Cerebellar nuclear complex (tissue), 1 donor: ENCODE data around the gene PLA2G15.

ENCODE experiments used
- DNase-seq, 2 experiments: peaks; one replicate each; lab custom pipeline; 2025; lab: John Stamatoyannopoulos, UW

Gene PLA2G15, protein sequence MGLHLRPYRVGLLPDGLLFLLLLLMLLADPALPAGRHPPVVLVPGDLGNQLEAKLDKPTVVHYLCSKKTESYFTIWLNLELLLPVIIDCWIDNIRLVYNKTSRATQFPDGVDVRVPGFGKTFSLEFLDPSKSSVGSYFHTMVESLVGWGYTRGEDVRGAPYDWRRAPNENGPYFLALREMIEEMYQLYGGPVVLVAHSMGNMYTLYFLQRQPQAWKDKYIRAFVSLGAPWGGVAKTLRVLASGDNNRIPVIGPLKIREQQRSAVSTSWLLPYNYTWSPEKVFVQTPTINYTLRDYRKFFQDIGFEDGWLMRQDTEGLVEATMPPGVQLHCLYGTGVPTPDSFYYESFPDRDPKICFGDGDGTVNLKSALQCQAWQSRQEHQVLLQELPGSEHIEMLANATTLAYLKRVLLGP

DNA sequence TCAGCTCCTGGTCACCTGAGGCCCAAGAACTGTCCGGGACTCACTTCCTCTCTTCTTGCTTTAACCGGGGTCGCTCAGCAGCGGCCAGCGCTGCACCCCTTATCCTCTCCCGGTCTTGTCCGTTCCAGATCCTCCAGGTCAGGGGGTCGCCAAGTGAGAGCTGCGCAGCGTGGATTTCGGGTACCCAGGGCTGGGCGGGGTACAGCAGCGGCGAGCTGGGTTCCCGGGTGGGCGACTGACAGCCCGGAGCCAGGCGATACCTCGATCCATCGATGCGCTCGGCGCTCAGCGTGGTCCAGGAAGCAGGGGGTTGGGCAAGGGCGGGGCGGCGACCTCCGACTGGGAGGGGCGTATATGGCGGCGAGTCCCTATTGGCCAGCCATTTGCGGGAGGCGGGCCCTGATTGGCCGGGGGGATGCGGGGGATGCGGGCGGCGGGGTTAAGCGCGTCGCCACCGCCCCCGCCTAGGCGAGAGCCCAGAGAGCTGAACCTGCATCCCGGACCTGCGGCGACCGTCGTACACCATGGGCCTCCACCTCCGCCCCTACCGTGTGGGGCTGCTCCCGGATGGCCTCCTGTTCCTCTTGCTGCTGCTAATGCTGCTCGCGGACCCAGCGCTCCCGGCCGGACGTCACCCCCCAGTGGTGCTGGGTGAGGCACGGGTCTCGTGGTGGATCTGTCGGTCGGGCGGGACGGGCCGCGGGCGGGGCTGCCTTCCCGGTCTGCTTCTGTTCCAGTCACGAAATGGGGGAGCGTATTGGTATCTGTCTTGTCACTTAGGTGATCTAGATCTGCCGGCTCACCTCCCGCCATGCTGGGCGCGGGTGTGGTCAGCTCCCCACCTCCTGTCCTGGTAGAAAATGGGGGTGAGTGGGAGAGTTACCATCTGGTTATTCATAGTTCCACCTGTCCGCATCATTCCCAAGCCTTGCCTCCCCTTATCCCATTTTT, at the start of gene PLA2G15:
TSS of gene PLA2G15 (plus strand) at position 471 of the 951 bp plus-strand sequence. CDS start at position 525, 54 bp downstream.
- peak in 1 of 2 experiments; percentile 71 for DNase-seq

DNA sequence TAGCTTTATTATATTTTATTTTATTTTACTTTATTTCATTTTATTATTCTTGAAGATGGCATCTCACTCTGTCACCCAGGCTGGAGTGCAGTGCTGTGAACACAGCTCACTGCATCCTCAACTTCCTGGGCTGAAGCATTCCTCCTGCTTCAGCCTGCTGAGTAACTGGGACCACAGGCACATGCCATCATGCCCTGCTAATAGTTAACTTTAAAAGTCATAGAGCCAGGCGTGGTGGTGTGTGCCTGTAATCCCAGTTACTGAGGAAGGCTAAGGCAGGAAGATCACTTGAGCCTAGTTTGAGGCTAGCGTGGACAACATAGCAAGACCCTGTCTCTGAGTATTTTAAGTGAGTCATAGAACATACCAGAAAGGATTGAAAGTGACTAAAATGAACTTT, 47.9 kb upstream of the PLA2G15 start:
- no peak for DNase-seq

DNA sequence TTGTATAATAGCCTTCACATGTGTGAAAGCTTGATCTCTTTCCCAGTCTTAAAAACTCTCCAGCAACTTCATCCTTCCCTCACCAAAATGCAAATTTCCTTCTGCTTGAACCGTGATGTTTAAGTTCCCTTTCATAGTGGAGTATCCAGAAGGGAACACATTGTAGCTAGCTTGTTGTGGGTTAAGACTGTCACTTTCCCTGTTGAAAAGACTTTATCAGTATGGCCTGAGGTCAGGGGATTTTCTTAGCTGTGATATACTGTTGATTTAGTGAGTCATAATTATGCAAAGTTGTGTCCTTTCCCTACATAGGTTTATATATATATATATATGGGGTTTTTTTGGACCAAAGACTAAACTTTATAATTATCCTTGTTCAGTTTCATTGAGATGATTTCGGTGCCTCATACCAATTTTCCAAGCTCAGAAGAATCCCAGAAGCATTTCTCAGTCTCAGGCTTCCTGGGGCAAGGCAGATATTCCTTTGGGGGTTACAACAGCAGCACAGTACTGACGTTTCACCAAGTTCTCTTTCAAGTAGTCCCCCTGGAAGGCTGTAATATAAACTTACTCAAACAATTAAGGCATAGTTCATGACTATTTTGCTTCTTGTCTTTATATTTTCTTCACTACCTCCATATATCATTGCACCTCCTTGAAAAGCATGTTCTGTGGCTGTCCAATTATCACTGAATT, 44.9 kb upstream of the PLA2G15 start:
- no peak for DNase-seq

DNA sequence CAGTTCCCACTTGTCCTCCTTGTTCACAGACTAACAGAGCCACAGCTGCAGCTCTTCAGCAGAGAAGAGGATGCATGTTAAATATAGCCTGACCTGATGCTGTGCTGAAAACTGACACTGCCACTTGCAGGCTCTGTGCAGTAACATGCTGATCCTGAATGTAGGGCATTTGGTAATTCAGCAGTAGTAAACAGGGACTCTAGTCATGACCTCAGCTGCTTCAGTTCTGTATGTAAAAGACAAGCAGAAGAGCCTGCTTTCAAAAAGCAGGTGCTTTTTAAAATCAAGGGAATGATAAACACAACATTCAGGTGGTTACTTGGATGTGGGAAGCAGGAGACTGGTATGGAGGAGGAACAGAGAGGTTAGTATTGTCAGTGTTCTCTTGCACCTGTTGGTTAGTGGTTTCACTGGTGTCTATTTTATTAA, 43.1 kb upstream of the PLA2G15 start:
- DNase-seq: peak; percentile 58 to 59

DNA sequence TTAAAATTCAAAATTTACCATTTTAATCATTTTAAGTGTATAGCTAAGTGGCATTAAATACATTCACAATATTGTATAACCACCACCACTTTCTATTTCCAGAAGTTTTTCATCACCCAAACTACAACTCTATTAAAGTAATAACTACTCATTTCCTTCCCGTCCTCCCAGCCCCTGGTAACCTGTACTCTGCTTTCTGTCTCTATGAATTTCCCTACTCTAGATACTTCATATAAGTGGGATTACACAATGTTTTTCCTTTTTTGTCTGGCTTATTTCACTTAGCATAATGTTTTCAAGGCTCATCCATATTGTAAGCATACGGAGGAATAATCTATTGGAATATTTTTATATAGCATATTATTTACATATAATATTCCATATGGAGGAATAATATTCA, 38.9 kb upstream of the PLA2G15 start:
- no peak for DNase-seq

DNA sequence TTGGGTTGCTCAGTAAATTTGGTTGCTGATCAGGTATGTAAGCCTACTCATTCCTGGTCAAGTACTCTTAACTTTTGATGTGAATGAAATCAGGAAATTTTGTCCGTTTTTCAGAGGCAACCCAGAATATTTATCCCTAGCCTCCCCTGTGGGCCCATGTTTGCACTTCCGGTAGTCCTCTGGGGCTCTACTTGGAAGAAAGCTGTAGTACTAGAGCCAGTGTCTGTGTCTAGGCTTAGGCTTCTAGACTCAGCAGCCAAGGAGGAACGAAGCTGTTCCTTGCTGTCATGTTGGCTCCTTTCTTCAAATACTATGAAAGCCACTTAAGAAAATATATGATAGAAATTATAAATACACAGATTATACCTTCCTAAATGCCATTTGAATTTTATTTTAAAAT, 30.4 kb upstream of the PLA2G15 start:
- no peak for DNase-seq

DNA sequence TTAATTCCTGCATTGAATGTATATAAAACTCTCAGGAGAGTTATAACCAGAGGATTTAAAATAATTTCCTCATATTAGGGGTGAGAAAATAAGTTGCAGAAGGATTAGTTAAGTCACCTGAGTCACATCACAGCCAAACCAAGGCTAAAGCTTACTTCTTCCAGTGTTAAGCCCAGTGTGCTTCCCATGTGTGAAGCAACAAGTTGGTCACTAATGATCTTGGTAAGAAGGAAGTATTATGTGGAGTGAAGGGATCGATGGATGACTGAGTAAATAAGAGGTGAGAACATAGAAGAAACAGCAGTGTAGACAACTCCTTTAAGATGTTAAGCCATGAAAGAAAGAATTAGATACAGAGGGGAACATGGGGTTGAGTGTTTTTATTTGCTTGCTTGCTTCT, 29.9 kb upstream of the PLA2G15 start:
- DNase-seq: no peak

DNA sequence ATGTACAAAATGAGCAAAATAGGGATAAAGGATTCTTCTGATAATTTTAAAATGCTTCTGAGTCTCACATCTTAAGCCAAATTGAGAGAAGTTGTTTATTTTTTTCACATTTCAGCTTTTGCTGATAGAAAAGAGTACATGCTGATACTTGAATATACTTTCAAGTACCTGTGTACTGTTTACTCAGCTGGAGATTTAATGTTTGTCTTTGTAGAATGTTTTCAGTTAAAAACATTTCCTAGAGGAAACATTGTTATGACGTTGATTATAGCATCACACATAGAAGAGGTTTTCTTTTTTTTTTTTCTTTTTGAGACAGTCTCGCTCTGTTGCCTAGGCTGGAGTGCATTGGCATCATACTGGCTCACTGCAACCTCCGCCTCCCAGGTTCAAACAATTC, 28.9 kb upstream of the PLA2G15 start:
- DNase-seq: no peak

DNA sequence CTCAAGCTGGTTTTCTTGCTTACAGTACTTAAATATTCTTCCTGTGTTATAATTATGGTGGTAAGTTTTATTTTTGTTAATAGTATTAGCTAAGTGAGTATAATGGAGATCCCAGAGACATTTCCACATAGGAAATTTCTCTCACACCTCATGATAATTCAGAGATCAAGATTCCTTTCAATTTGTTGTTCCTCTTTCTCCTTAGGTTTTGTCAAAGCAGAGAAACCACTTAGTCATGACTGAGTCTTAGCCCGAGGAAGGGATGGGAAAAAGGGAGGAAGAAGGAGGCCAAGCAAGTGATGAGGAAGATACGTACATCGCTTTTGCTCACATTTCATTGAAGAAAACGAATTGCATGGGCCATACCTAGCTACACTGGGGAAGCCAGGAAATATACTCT, 27.7 kb upstream of the PLA2G15 start:
- DNase-seq: no peak

DNA sequence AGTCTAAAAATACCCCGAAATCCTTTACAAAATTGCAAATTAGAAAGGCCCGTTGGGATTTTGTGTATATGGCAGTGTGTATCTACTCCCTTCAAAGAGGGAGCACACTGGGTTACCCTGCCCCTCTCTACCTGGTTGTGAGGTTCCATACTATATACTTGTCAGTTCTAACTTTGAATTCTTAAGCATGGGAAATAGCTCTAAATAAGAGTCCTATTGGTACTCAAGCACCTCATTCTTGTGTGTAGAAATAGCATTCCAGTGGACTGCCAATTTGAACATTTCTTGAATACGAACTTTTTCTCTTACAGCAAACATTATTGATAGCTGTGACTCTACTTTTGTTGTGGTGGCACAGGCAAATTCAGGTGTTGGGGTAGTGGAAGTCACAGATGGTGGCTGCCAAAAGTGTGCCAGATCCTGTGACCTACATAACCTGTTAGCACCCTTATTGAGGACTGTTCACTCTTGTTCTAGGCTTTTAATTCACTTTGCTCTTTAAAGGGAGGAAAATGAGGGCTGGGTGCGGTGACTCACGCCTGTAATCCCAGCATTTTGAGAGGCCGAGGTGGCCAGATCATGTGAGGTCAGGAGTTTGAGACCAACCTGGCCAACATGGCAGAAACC, 25.3 kb upstream of the PLA2G15 start:
- no peak for DNase-seq

DNA sequence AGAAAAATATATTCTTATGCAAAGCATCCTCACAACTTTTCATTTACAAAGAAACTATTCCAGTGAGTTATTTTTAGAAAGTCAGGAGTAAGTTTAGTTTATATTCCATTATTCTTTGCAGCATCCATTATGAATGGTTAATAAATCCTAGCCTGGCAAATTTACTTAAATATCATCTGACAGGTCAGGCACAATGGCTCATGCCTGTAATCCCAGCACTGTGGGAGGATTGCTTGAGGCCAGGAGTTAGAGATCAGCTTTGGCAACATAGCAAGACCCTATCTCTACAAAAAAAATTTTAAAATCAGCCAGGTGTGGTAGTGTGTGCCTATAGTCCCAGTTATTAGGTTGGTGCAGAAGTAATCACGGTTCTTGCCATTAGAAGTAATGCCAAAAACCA, 22.1 kb upstream of the PLA2G15 start:
- DNase-seq: no peak

DNA sequence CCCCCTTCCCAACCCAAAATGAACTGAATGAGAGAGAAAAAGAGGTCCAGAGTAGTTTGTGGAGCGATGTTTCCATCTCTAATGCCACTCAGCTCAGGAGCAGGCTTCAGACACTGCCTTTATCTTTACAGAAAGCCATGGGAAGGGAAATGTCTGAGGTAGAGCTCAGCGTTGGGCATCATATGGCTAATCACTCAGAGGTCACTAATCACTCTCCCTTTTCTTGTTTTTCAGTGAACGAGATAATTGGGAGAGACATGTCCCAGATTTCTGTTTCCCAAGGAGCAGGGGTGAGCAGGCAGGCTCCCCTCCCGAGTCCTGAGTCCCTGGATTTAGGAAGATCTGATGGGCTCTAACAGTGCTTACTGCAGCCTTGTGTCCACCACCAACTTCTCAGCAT, 19.1 kb upstream of the PLA2G15 start:
- no peak for DNase-seq

DNA sequence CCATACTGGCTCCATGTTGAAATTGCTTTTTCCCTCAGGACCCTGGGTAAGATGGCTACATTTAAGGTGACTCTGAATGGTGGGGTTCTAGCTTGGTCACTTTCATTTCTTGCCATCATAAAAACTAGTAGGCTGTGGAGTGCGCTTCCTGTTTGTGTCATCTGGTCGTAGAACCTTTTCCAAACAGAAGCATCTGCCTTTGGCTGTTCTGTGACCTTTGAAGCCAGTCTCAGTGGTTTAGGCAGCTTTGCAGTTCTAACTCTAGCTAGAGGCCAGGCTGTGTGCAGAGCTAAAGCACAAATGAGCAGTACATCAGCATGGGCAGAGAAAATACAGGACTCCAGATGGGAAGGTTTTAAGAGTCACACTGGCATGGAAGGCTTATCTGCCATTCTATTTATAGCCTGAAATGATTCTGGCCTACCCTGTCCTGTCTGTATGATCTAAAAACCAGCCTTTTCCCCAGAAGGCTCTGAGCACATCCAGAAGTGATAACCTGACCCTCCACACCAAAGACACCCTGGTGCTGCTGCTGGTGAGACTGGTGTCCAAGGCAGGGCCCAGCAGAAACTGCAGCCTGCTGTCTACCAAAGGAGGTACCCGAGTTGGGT, 17.9 kb upstream of the PLA2G15 start:
- no peak for DNase-seq

DNA sequence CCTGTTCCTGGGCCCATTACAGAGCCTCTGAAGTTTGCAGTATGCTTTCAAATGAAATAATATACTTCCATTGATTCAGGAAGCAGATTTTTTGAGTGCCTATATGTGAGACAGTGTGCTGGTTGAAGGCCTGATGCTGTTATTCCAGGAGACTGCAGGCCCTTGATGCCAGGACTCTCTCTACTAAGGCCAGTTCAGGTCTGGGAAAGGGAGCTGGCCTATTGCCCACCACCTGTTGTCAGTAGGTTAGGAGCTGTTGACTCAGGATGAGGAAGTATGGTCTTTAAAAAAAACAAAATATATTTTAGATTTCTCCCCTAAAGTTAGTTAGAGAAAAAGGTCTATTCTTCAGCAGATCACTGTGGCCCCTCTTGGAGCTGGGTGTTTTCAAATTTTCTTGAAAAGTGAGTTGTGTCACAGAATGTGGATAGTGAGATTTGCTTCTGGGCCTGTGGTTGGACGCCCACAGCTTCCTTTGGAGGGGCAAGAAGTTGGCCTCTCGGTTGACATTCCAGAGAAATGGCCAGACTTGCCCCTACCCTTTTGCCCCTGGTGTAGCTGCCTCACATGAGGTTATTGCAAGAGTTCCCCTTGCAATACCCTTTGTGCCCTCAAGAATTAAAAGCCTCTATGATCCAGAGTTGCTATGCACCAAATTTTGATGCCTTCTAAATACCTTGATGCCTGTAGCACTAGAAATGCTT, 17.2 kb upstream of the PLA2G15 start:
- DNase-seq: no peak

DNA sequence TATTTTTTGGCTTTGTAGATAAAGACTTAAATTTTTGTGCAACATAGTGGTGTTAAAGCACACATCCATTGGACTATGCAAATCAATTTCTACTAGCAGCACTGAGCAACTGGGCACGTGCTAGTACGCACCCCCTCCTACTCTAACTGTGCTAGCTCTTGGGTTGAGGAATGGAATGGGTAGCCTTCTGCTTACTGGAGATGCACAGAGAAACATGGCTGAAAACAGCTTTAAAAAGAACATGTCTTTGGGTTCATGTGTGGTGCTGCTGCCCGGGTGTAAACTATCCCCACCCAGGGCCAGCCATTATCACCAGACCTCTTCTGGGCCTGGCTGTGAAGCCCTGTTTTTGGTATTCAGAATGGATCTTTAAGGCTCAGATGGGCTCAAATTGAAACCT, 16.5 kb upstream of the PLA2G15 start:
- DNase-seq: no peak

DNA sequence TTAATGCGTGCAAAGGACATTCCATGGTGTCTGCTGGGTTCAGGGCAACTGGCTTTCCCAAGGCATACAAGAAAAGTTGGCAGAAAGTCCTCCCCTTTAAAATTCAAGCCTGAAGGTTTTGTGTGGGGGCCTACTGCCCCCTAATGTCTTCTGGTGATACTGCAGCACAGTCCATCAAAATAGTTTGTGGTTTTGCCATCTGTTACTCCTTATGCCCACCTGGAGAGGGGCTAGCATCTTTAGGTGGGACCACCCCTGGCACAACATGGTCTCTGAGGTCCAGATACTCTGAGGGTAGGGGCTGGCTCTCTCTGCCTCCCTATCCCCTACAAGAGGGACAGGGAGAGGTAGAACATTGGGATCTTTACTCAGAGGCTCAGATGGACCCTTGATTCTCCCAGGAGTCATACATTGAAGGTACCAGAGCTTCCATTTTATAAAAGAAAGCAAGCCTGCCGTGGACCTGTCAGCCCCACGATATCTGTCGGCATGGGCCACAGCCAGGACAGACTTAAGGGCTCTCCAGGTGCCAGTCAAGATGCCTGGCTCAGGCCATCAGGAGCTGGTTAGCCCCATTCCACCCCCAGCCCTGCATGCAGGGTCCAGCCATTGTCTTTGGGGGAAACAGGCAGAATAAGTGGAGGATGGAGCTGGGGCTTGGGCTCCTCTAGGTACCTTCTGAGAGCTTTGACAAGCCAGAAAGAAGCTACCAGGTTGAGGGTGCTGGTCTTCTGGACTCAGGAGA, 15.6 kb upstream of the PLA2G15 start:
- DNase-seq: peak in 1 of 2 experiments; percentile 47

DNA sequence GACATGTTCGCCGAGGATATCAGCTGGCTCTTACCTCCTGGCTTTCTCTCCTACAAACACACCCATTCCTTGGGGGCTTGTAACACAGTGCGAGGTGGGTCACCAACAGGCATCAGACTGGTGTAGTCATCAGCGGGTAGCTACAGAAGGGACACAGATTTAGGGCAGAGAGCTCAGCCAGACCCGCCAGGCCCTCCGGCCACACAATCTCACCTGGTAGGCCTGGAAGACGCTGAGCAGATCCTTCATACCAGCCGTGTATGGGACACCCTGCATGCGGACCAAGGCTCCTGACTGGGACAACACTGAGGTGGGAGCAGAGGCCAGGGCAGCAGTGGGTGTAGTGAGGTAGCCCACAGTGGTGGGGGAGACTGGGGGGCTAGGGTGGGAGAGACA, 15.0 kb upstream of the PLA2G15 start:
- no peak for DNase-seq

DNA sequence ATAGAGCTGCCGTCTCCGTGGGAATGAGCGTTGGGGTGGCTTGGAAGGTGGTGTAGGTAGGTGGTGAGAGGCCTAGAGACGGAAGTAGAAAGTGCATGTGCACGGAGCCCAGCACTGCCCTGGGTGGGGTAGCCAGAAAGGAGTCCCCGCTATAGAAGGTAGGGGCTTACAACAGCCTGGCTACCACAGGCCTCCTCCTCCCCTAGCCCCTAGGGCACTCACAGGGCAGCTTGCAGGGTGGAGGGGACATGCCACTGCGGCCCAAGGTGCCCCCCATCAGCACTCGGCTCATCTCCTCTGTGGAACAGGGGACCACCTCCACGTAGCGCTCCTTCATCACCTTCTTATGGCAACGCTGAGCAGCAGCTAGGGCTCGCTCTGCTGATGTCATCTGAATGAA, 14.2 kb upstream of the PLA2G15 start:
- DNase-seq: no peak

DNA sequence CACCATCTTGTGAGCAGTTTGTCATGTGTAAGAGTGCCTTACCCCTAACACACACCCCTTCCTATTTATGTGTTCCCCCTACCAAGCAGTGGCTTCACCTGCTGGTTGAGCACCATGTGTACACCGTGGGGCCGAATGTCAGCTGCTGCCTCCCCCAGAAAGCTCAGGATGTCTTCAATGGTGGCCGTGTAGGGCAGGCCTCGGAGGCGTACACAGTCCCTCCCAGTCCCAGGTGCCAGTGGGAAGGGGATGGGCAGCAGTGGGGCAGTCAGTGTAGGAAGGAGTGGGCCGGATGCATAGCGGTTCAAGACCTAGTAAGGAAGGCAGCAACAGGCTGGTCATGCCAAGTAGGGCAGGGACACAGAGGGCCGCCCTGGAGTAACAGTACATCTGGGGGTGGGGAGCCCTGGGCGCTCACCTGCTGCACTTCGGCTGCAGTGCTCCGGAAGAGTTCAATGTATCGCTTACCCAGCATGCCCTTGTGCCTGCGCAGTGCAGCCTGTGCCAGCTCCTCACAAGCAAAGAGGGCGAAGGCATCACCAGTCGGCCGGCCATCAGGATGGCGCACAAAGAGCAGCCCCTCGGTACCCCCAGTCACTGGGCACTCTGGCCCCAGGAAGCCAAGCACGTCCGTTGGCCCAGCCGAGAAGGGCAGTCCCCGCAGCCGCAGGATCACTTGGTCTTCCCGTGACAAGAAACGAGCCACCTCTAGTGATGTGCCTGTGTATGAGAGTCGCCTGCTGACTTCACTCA, 13.6 kb upstream of the PLA2G15 start:
- no peak for DNase-seq
